Omental fat pad (tissue), 4 donors: ENCODE results near the gene PTGIS. TPM values are rescaled to one million over a fixed set of nuclear protein-coding genes. Genes with fewer than 3 reads are reported as not detected.

Source experiments
- ATAC-seq: fragments of 150-250 bp; one replicate; pipeline ENCODE4 v1.9.1; 2016; ENCODE audit warnings: mild to moderate bottlenecking, moderate library complexity; ENCODE audit not compliant: low FRiP score
- DNase-seq: peaks from one replicate; pipeline ENCODE4 v3.0.0-alpha.2; 2019; ENCODE audit warnings: low spot score
- total RNA-seq, 4 donors: library from RNA; depleted of rRNA; stranded (reverse); fragments of >200 nt; gene quantifications; one replicate each; pipeline ENCODE4 v1.1.0, GENCODE V29; 2016
- TF ChIP-seq, protein P1 (sequence below), 3 donors: fragments of 450-650 bp; IDR thresholded peaks; one replicate each; pipeline ENCODE4 v1.5.1; 2016 to 2017; ENCODE audit warnings: antibody characterized with exemption in 3 of 3, mild to moderate bottlenecking in 3 of 3, moderate library complexity in 2 of 3

PTGIS gene
- total RNA-seq, 4 donors from 2014 or later, result 77.7 to 229 (median 113) TPM

DNA sequence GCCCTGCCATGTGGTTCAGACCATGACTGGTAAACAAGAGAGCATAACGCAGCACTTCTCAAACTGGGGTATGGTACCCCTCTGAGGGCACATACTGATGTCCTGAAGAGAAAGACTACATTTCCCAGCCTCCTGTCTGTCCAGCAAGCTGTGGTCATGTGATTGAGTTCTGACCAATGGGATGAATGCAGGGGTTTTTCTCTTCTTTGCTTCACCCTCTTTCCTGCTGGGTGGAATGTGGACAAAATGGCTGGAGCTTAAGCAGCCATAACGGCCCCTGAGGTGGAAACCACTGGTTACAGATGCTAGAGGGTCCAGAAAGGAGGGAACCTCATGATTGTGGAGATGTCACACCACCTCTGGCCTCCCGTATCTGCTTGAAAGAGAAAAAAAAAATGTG, 66.0 kb downstream of the PTGIS start:
- TF ChIP-seq, protein P1, sequence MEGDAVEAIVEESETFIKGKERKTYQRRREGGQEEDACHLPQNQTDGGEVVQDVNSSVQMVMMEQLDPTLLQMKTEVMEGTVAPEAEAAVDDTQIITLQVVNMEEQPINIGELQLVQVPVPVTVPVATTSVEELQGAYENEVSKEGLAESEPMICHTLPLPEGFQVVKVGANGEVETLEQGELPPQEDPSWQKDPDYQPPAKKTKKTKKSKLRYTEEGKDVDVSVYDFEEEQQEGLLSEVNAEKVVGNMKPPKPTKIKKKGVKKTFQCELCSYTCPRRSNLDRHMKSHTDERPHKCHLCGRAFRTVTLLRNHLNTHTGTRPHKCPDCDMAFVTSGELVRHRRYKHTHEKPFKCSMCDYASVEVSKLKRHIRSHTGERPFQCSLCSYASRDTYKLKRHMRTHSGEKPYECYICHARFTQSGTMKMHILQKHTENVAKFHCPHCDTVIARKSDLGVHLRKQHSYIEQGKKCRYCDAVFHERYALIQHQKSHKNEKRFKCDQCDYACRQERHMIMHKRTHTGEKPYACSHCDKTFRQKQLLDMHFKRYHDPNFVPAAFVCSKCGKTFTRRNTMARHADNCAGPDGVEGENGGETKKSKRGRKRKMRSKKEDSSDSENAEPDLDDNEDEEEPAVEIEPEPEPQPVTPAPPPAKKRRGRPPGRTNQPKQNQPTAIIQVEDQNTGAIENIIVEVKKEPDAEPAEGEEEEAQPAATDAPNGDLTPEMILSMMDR (IDR thresholded peaks at IDR 0.05), result no peak
- no peak for ATAC-seq

DNA sequence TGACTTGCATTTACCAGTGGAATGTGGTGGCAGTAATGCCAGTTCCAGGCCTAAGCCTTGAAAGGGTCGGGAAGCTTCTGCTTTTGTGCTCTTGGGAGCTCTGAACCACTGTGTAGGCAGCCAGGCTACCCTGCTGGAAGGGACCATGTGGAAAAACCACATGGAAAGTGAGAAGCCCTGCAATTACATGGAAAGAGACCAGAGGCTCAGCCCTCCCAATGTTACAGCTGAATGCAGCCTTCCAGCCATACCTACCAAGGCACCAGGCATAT, 70.6 kb downstream of the PTGIS start:
- ATAC-seq (no peak), DNase-seq (no peak)
- TF ChIP-seq, protein P1 (IDR thresholded peaks at IDR 0.05), result no peak

More for the DNA sequence above, 66.0 kb downstream of the PTGIS start:
- no peak for DNase-seq

GRCh38 chr20:49496553-49497397, 71.2 kb downstream of the PTGIS start:
- DNase-seq, result no peak
- ATAC-seq, result no peak
- TF ChIP-seq, protein P1 (IDR thresholded peaks at IDR 0.05), result no peak

- ATAC-seq (no peak), DNase-seq (no peak)
- TF ChIP-seq, protein P1 (IDR thresholded peaks at IDR 0.05), result no peak
Observed at GRCh38 chr20:49496043-49496442, 71.9 kb downstream of the PTGIS start.

GRCh38 chr20:49490689-49491088, 77.2 kb downstream of the PTGIS start:
- ATAC-seq (no peak), DNase-seq (no peak)
- TF ChIP-seq, protein P1 (IDR thresholded peaks at IDR 0.05), result no peak

- ATAC-seq (no peak), DNase-seq (no peak)
- TF ChIP-seq, protein P1 (IDR thresholded peaks at IDR 0.05), result no peak
Observed at GRCh38 chr20:49489688-49490087, 78.2 kb downstream of the PTGIS start.

DNA sequence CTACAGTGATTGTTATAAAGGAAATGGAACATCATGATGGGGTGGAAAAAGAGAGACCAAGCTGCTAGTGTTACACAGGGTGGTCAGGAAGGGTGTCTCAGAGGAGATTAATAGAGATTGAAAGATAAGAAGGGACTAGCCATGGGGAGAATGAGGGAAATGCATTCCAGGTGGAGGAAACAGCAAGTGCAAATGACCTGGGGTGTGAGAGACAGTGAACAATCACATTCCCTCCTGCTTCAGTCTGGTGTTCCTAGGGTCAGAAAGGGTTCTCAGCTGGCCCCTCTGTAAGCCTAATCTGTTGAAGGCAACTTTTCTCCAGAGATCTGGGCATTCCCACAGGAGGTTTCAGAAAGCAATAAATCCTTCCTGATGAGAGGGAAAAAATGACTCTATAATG, 81.9 kb downstream of the PTGIS start:
- TF ChIP-seq, protein P1 (IDR thresholded peaks at IDR 0.05), result no peak

More for the DNA sequence above, 81.9 kb downstream of the PTGIS start:
- ATAC-seq (no peak), DNase-seq (no peak)
